Mesendoderm (in vitro differentiated cells): ENCODE data around the gene MLH1.
"Not testable (repeated sequence)": the region's sequence is repeated elsewhere in the genome, so short reads cannot be mapped to it uniquely, and the experiment has no call there.

Experiments used
- DNase-seq: peaks from one replicate; pipeline ENCODE4 v3.0.0; 2013
- H2AK5ac ChIP-seq: 2 replicates; pipeline ENCODE4 v1.6.1; 2013; ENCODE audit warnings: low read length, inconsistent platforms
- H2BK120ac ChIP-seq: 2 replicates; pipeline ENCODE4 v1.6.1; 2013; ENCODE audit warnings: low read depth, mild to moderate bottlenecking, low read length, moderate library complexity, mixed read lengths
- H2BK15ac ChIP-seq: replicated peaks from 2 replicates; pipeline ENCODE4 v1.6.1; 2013; ENCODE audit warnings: low read depth, mild to moderate bottlenecking, moderate library complexity
- H2BK5ac ChIP-seq: 2 replicates; pipeline ENCODE4 v1.6.1; 2013; ENCODE audit warnings: low read length, inconsistent platforms
- H3K18ac ChIP-seq: 2 replicates; pipeline ENCODE4 v1.6.1; 2013; ENCODE audit warnings: mild to moderate bottlenecking, low read length, mixed read lengths
- H3K23ac ChIP-seq: one replicate; pipeline ENCODE4 v1.6.1; 2013; ENCODE audit warnings: low read length
- H3K27ac ChIP-seq: 2 replicates; pipeline ENCODE4 v1.5.1; 2013; ENCODE audit warnings: low read depth, mild to moderate bottlenecking, inconsistent platforms, low read length, moderate library complexity
- H3K27me3 ChIP-seq: 2 replicates; pipeline ENCODE4 v1.6.1; 2013; ENCODE audit warnings: low read length, control low read depth, mild to moderate bottlenecking, inconsistent platforms; ENCODE audit not compliant: insufficient read depth, poor library complexity
- H3K36me3 ChIP-seq: 2 replicates; pipeline ENCODE4 v1.6.1; 2013; ENCODE audit warnings: low read length, inconsistent platforms; ENCODE audit not compliant: control insufficient read depth, insufficient read depth
- H3K4ac ChIP-seq: one replicate; pipeline ENCODE4 v1.6.1; 2013; ENCODE audit warnings: low read depth, mild to moderate bottlenecking, low read length, moderate library complexity
- H3K4me1 ChIP-seq: 2 replicates; pipeline ENCODE4 v1.6.1; 2013; ENCODE audit warnings: low read depth, low read length, inconsistent platforms; ENCODE audit not compliant: control insufficient read depth
- H3K4me2 ChIP-seq: 2 replicates; pipeline ENCODE4 v1.6.1; 2013; ENCODE audit warnings: low read length
- H3K4me3 ChIP-seq: 2 replicates; pipeline ENCODE4 v1.5.1; 2013; ENCODE audit warnings: mild to moderate bottlenecking, low read length
- H3K56ac ChIP-seq: one replicate; pipeline ENCODE4 v1.6.1; 2013; ENCODE audit warnings: low read length
- H3K79me1 ChIP-seq: 2 replicates; pipeline ENCODE4 v1.6.1; 2013; ENCODE audit warnings: low read length, inconsistent platforms
- H3K79me2 ChIP-seq: 2 replicates; pipeline ENCODE4 v1.6.1; 2013; ENCODE audit warnings: mild to moderate bottlenecking, low read length; ENCODE audit not compliant: control insufficient read depth, insufficient read depth
- H3K9ac ChIP-seq: 2 replicates; pipeline ENCODE4 v1.6.1; 2013; ENCODE audit warnings: low read length, inconsistent platforms
- H4K5ac ChIP-seq: one replicate; pipeline ENCODE4 v1.6.1; 2013; ENCODE audit warnings: low read length
- H4K8ac ChIP-seq: one replicate; pipeline ENCODE4 v1.6.1; 2013; ENCODE audit warnings: low read depth, mild to moderate bottlenecking, control low read depth, low read length, moderate library complexity
- WGBS: extraction: QIAGEN DNeasy Blood & Tissue Kit; methylation state at CpG from one replicate; pipeline ENCODE4 v1.1.7; 2013; ENCODE audit warnings: low lambda C conversion rate, missing lambda C conversion rate; ENCODE audit not compliant: insufficient coverage; ENCODE audit errors: extremely low coverage; 5-methylcytosine and 5-hydroxymethylcytosine counted together

The MLH1 gene

GRCh38 chr3:37054370-37054769 lies 61.1 kb downstream of the MLH1 start:
- Histone ChIP-seq H3K23ac (no peak overlapping the region), H3K36me3 (peaks cover 6% of the 10 kb centered on the region), H3K4ac (no peak overlapping the region), H4K8ac (no peak overlapping the region), H2BK5ac (no peak overlapping the region), H2BK120ac (no peak overlapping the region), H3K9ac (no peak overlapping the region), H3K79me2 (no peaks in the 10 kb centered on the region), H3K18ac (no peak overlapping the region), H3K4me3 (no peak overlapping the region), H3K27ac (no peak overlapping the region), H3K79me1 (no peaks in the 10 kb centered on the region), H4K5ac (no peak overlapping the region), H2AK5ac (no peak overlapping the region), H3K27me3 (no peaks in the 10 kb centered on the region), H3K4me2 (no peak overlapping the region), H3K56ac (no peak overlapping the region), H2BK15ac (no peak overlapping the region), H3K4me1 (no peaks in the 10 kb centered on the region)
- DNase-seq: no peak
- WGBS: no CpG with 5 or more reads among the region's 3 CpGs

- H3K36me3 ChIP-seq, H3K79me1 ChIP-seq, H3K23ac ChIP-seq, H3K18ac ChIP-seq, H3K4me2 ChIP-seq, H2AK5ac ChIP-seq, H3K27me3 ChIP-seq, H4K5ac ChIP-seq, H3K56ac ChIP-seq, H3K9ac ChIP-seq, H2BK15ac ChIP-seq, H2BK120ac ChIP-seq, H3K79me2 ChIP-seq, H3K4me3 ChIP-seq, H2BK5ac ChIP-seq, H3K4ac ChIP-seq, H3K4me1 ChIP-seq, DNase-seq, H3K27ac ChIP-seq, H4K8ac ChIP-seq: not testable (repeated sequence)
- whole genome bisulfite sequencing: no CpG with 5 or more reads among the region's 8 CpGs
Measured at GRCh38 chr3:37055077-37055476, 61.8 kb downstream of the MLH1 start.

- Histone ChIP-seq H3K4me1 (no peaks in the 10 kb centered on the region), H3K4me2 (no peak overlapping the region)
Measured at GRCh38 chr3:37056826-37057225, 63.5 kb downstream of the MLH1 start.

GRCh38 chr3:37058117-37058516 lies 64.8 kb downstream of the MLH1 start:
- no peaks in the 10 kb centered on the region for H3K79me2 ChIP-seq
- no peak for DNase-seq
- H2BK120ac ChIP-seq: no peak overlapping the region
- H2BK15ac ChIP-seq: no peak overlapping the region
- no peak overlapping the region for H3K18ac ChIP-seq
- H3K56ac ChIP-seq: no peak overlapping the region
- no peak overlapping the region for H2AK5ac ChIP-seq
- no peak overlapping the region for H3K23ac ChIP-seq
- no peaks in the 10 kb centered on the region for H3K27me3 ChIP-seq
- no peak overlapping the region for H3K9ac ChIP-seq
- no CpG with 5 or more reads among the region's 5 CpGs for WGBS
- no peak overlapping the region for H3K4me3 ChIP-seq
- peaks cover 2% of the 10 kb centered on the region for H3K36me3 ChIP-seq
- no peak overlapping the region for H3K4ac ChIP-seq
- H3K79me1 ChIP-seq: no peaks in the 10 kb centered on the region
- H4K8ac ChIP-seq: no peak overlapping the region
- H2BK5ac ChIP-seq: no peak overlapping the region
- H4K5ac ChIP-seq: no peak overlapping the region
- no peak overlapping the region for H3K4me2 ChIP-seq
- H3K27ac ChIP-seq: no peak overlapping the region
- H3K4me1 ChIP-seq: no peaks in the 10 kb centered on the region

More at GRCh38 chr3:37056826-37057225, 63.5 kb downstream of the MLH1 start:
- no peak overlapping the region for H4K8ac ChIP-seq
- no peaks in the 10 kb centered on the region for H3K27me3 ChIP-seq
- peaks cover 2% of the 10 kb centered on the region for H3K36me3 ChIP-seq
- no peak overlapping the region for H3K23ac ChIP-seq
- no peak overlapping the region for H2BK120ac ChIP-seq
- DNase-seq: no peak
- no peak overlapping the region for H2BK15ac ChIP-seq
- no peak overlapping the region for H2BK5ac ChIP-seq
- H3K79me2 ChIP-seq: no peaks in the 10 kb centered on the region
- no peak overlapping the region for H3K27ac ChIP-seq
- no peak overlapping the region for H3K9ac ChIP-seq
- H3K56ac ChIP-seq: no peak overlapping the region
- H3K18ac ChIP-seq: no peak overlapping the region
- no peak overlapping the region for H4K5ac ChIP-seq
- no peaks in the 10 kb centered on the region for H3K79me1 ChIP-seq
- no peak overlapping the region for H2AK5ac ChIP-seq
- H3K4ac ChIP-seq: no peak overlapping the region
- H3K4me3 ChIP-seq: no peak overlapping the region

GRCh38 chr3:37064747-37065146 lies 71.4 kb downstream of the MLH1 start:
- DNase-seq: no peak
- Histone ChIP-seq H3K27me3 (no peaks in the 10 kb centered on the region), H2BK5ac (no peak overlapping the region), H3K79me2 (no peaks in the 10 kb centered on the region), H3K4me2 (no peak overlapping the region), H2AK5ac (no peak overlapping the region), H3K18ac (no peak overlapping the region), H2BK15ac (no peak overlapping the region), H3K36me3 (no peaks in the 10 kb centered on the region), H3K4me1 (no peaks in the 10 kb centered on the region), H2BK120ac (no peak overlapping the region), H3K9ac (no peak overlapping the region), H4K5ac (no peak overlapping the region), H3K79me1 (no peaks in the 10 kb centered on the region), H3K4ac (no peak overlapping the region), H3K4me3 (no peak overlapping the region), H4K8ac (no peak overlapping the region), H3K56ac (no peak overlapping the region), H3K23ac (no peak overlapping the region), H3K27ac (no peak overlapping the region)
- no CpG with 5 or more reads among the region's 3 CpGs for WGBS

- Histone ChIP-seq H3K27me3 (no peaks in the 10 kb centered on the region), H4K8ac (no peak overlapping the region), H3K4me3 (no peak overlapping the region), H2BK120ac (no peak overlapping the region), H3K4me1 (no peaks in the 10 kb centered on the region), H4K5ac (no peak overlapping the region), H3K23ac (no peak overlapping the region), H3K27ac (no peak overlapping the region), H2BK15ac (no peak overlapping the region), H3K36me3 (no peaks in the 10 kb centered on the region), H3K79me1 (no peaks in the 10 kb centered on the region), H2BK5ac (no peak overlapping the region), H3K4ac (no peak overlapping the region), H3K9ac (no peak overlapping the region), H3K4me2 (no peak overlapping the region), H3K79me2 (no peaks in the 10 kb centered on the region), H3K56ac (no peak overlapping the region), H2AK5ac (no peak overlapping the region), H3K18ac (no peak overlapping the region)
- DNase-seq: no peak
- WGBS: no CpG with 5 or more reads among the region's 3 CpGs
Measured at GRCh38 chr3:37067577-37067976, 74.3 kb downstream of the MLH1 start.
